Fibroblast of lung (primary cell): ENCODE data around the gene EXPH5.

Experiments
- CTCF ChIP-seq, 2 donors: IDR thresholded peaks in 1 of 2; conservative IDR thresholded peaks in 1 of 2; 1 replicate in 1 of 2; 2 replicates in 1 of 2; pipeline ENCODE4 v1.5.1; 2011 to 2012; ENCODE audit warnings: low read length in 2 of 2, control low read depth in 1 of 2, inconsistent platforms in 1 of 2, low read depth in 1 of 2, mild to moderate bottlenecking in 1 of 2
- EZH2 ChIP-seq: IDR thresholded peaks from 2 replicates; pipeline ENCODE4 v1.5.1; 2012; ENCODE audit warnings: low read length, control low read depth, mild to moderate bottlenecking; ENCODE audit errors: missing control alignments

GRCh38 chr11:108635106-108635505, 41.5 kb upstream of the EXPH5 start:
- no peak for TF ChIP-seq CTCF (conservative IDR thresholded peaks at IDR 0.05 in 1 of 2, IDR thresholded peaks at IDR 0.05 in 1 of 2; ENCODE audit: low read depth in 1 of 2, low read length in 2 of 2)
- no peak for TF ChIP-seq EZH2
